GM21381 (cell line): ENCODE data around the gene RBL1.
A peak's percentile ranks its signal among the peaks of the same experiment; 100 is the strongest.
"Not testable (repeated sequence)": the region's sequence is repeated elsewhere in the genome, so short reads cannot be mapped to it uniquely, and the experiment has no call there.

ENCODE experiments used
- ATAC-seq: cut with Tn5 transposase; IDR thresholded peaks from one replicate; pipeline ENCODE4 v1.9.1; 2021; ENCODE audit warnings: mild to moderate bottlenecking, moderate library complexity; ENCODE audit not compliant: unreplicated experiment

The RBL1 gene

GRCh38 chr20:37095599-37096414, at the start of gene RBL1:
Gene RBL1 (minus strand): TSS chr20:37095997. CDS start chr20:37095928, 69 bp downstream.
- ATAC-seq: peak; percentile 66

GRCh38 chr20:37144856-37145404, 49.1 kb upstream of the RBL1 start:
- ATAC-seq: no peak

- no peak for ATAC-seq
Observed at GRCh38 chr20:37142708-37143107, 46.9 kb upstream of the RBL1 start.

- ATAC-seq: no peak
Observed at GRCh38 chr20:37137547-37137946, 41.8 kb upstream of the RBL1 start.

- ATAC-seq: no peak
Observed at GRCh38 chr20:37133952-37134351, 38.2 kb upstream of the RBL1 start.

- no peak for ATAC-seq
Observed at GRCh38 chr20:37131486-37131885, 35.7 kb upstream of the RBL1 start.

GRCh38 chr20:37128803-37129202, 33.0 kb upstream of the RBL1 start:
- ATAC-seq: no peak

- ATAC-seq: not testable (repeated sequence)
Observed at GRCh38 chr20:37126290-37126689, 30.5 kb upstream of the RBL1 start.

GRCh38 chr20:37123441-37123840, 27.6 kb upstream of the RBL1 start:
- no peak for ATAC-seq

- ATAC-seq: no peak
Observed at GRCh38 chr20:37120497-37120896, 24.7 kb upstream of the RBL1 start.

- no peak for ATAC-seq
Observed at GRCh38 chr20:37119356-37120036, 23.7 kb upstream of the RBL1 start.

GRCh38 chr20:37114012-37114411, 18.2 kb upstream of the RBL1 start:
- ATAC-seq: no peak

- ATAC-seq: no peak
Observed at GRCh38 chr20:37111926-37112455, 16.2 kb upstream of the RBL1 start.

GRCh38 chr20:37108676-37109075, 12.9 kb upstream of the RBL1 start:
- ATAC-seq: no peak

- ATAC-seq: no peak
Observed at GRCh38 chr20:37102571-37102970, 6.8 kb upstream of the RBL1 start.

GRCh38 chr20:37096415-37097041, 731 bp upstream of the RBL1 start:
- no peak for ATAC-seq

GRCh38 chr20:37095108-37095598, 644 bp downstream of the RBL1 start:
- ATAC-seq: peak; percentile 20

GRCh38 chr20:37090407-37090806, 5.4 kb downstream of the RBL1 start:
- ATAC-seq: no peak

GRCh38 chr20:37081717-37082289, 14.0 kb downstream of the RBL1 start:
- no peak for ATAC-seq

GRCh38 chr20:37077009-37077408, 18.8 kb downstream of the RBL1 start:
- no peak for ATAC-seq
